NCI-H345 treated with DMSO at 0.1 percent for 48 hours (cell line): ENCODE data around the gene NPFF.

ENCODE experiments used
- DNase-seq: peaks from one replicate; lab custom pipeline; 2025; ENCODE audit not compliant: unreplicated experiment; lab: John Stamatoyannopoulos, UW

The NPFF gene

GRCh38 chr12:53478865-53479264, 28.4 kb downstream of the NPFF start:
- no peak for DNase-seq

- DNase-seq: no peak
Observed at GRCh38 chr12:53476769-53477209, 30.5 kb downstream of the NPFF start.

GRCh38 chr12:53474819-53475218, 32.5 kb downstream of the NPFF start:
- DNase-seq: no peak

GRCh38 chr12:53474077-53474476, 33.2 kb downstream of the NPFF start:
- DNase-seq: no peak

GRCh38 chr12:53472056-53472582, 35.2 kb downstream of the NPFF start:
- DNase-seq: no peak

- no peak for DNase-seq
Observed at GRCh38 chr12:53468282-53468681, 39.0 kb downstream of the NPFF start.

- no peak for DNase-seq
Observed at GRCh38 chr12:53467880-53468279, 39.4 kb downstream of the NPFF start.

GRCh38 chr12:53467082-53467481, 40.2 kb downstream of the NPFF start:
- DNase-seq: no peak

GRCh38 chr12:53466640-53467039, 40.6 kb downstream of the NPFF start:
- DNase-seq: no peak

GRCh38 chr12:53465679-53466078, 41.6 kb downstream of the NPFF start:
- no peak for DNase-seq

- no peak for DNase-seq
Observed at GRCh38 chr12:53464685-53465418, 42.4 kb downstream of the NPFF start.

GRCh38 chr12:53463802-53464560, 43.3 kb downstream of the NPFF start:
- no peak for DNase-seq

- no peak for DNase-seq
Observed at GRCh38 chr12:53462935-53463334, 44.3 kb downstream of the NPFF start.

GRCh38 chr12:53461591-53461990, 45.7 kb downstream of the NPFF start:
- DNase-seq: no peak

- DNase-seq: no peak
Observed at GRCh38 chr12:53461059-53461458, 46.2 kb downstream of the NPFF start.

GRCh38 chr12:53459097-53459496, 48.2 kb downstream of the NPFF start:
- no peak for DNase-seq
